ENCODE results near the gene RLBP1. TPM values are rescaled to one million over a fixed set of nuclear protein-coding genes. Genes with fewer than 3 reads are reported as not detected.

Gene RLBP1
- total RNA-seq, 2 donors from 2014 or later: not detected

DNA sequence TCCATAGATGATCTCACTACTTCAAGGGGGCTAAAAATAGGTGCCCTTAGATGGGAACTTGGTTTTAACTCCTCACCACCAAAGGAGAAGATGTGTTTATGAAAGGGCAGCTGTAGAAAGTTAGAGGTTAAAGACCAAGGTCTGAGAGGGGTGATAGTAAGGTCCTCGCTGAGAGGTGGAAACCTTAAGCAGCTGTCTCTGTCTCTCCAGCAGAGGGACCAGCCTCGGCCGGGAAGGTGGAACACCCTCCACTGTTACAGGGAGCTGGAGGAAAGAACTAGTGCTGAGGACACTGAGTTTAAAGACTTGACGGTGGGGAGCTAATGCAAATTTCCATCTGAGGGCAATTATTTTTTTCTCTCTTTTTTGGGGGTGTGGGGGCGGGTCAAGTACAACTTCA lies 8.9 kb upstream of the RLBP1 start:
- TF ChIP-seq POLR2A (IDR thresholded peaks at IDR 0.05) (no peak), POLR2AphosphoS5 (IDR thresholded peaks at IDR 0.05) (no peak)
- TF ChIP-seq, protein P1, sequence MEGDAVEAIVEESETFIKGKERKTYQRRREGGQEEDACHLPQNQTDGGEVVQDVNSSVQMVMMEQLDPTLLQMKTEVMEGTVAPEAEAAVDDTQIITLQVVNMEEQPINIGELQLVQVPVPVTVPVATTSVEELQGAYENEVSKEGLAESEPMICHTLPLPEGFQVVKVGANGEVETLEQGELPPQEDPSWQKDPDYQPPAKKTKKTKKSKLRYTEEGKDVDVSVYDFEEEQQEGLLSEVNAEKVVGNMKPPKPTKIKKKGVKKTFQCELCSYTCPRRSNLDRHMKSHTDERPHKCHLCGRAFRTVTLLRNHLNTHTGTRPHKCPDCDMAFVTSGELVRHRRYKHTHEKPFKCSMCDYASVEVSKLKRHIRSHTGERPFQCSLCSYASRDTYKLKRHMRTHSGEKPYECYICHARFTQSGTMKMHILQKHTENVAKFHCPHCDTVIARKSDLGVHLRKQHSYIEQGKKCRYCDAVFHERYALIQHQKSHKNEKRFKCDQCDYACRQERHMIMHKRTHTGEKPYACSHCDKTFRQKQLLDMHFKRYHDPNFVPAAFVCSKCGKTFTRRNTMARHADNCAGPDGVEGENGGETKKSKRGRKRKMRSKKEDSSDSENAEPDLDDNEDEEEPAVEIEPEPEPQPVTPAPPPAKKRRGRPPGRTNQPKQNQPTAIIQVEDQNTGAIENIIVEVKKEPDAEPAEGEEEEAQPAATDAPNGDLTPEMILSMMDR (IDR thresholded peaks at IDR 0.05): no peak
- DNase-seq (ENCODE audit: low spot score): no peak
- Histone ChIP-seq H3K36me3 (no peaks in the 10 kb centered on the region), H3K4me3 (no peak overlapping the region), H3K27ac (no peak overlapping the region), H3K9me3 (no peaks in the 10 kb centered on the region), H3K27me3 (replicated peaks; ENCODE audit: insufficient read depth) (no peaks in the 10 kb centered on the region), H3K4me1 (replicated peaks) (no peaks in the 10 kb centered on the region)
- 56% methylated on average over 5 of the region's 5 CpGs for WGBS
- intact Hi-C loops (cut with DNase I): no loop called here

DNA sequence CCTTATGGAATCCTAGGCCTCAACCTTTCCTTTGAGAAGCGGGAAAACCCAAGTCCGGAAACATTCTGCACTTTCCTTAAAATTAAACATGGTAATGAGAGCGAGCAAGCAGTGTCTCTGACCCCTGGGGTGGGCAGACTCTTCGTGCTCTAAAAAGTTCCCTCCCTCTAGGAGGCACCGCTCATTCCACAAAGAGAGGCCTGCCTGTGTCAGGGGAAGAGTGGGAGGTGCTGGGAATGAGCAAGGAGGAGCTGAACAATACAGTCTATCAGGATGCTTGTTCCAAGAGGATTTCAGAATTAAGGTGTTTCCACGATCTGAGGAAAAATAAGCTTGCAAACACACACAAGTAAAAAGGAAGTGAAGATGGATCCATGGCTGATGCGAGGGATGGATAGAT lies 6.0 kb upstream of the RLBP1 start:
- WGBS: 77% methylated on average over 7 of the region's 7 CpGs
- TF ChIP-seq, protein P1 (IDR thresholded peaks at IDR 0.05): no peak
- TF ChIP-seq POLR2A (IDR thresholded peaks at IDR 0.05) (no peak), POLR2AphosphoS5 (IDR thresholded peaks at IDR 0.05) (no peak)
- no peak overlapping the region for H3K27ac ChIP-seq
- intact Hi-C loops (cut with DNase I): no loop called here
- no peak overlapping the region for H3K4me3 ChIP-seq
- no peaks in the 10 kb centered on the region for H3K27me3 ChIP-seq (replicated peaks; ENCODE audit: insufficient read depth)
- H3K36me3 ChIP-seq: no peaks in the 10 kb centered on the region
- DNase-seq (ENCODE audit: low spot score): no peak
- no peaks in the 10 kb centered on the region for H3K9me3 ChIP-seq
- H3K4me1 ChIP-seq (replicated peaks): no peaks in the 10 kb centered on the region

DNA sequence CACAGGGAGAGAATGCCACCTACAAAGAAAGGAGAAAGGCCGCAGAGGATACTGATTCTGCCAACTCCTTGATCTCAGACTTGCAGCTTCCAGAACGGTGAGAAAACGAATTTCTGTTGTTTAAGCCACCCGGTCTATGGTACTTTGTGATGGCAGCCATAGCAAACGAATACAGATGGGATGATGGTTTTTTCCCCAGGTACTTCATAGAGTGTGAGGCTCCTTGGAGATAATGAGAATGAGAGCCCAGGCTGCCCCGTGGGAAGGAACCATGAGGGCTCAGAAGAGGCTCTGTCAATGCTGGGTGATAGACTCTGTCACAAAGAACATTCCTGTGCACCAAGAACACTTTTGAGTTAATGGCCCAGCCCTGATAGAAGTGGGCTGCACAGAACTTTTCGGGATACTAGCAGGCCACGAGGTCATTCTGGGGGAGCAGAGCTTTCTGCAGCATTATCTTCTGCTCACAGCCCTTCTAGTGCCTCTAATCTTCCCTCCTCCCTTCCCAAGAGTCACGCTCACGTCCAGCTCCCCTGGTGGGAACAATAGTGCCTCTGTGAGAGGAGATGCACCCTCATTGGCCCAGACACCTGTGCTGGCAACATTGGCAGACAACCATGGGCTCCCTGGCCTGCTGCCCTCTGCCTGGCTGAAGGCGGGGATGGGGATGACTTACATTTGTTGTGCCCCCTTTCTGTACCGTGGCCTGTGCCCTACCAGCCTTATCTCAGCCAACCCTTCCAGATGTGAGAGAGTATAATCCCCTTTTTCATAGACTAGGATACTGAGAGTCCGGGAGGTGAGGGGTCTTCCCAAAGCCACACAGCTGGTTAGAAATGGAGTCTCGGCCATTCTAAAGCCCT lies 5.2 kb upstream of the RLBP1 start:
- intact Hi-C loops (cut with DNase I): no loop called here
- no peaks in the 10 kb centered on the region for H3K4me1 ChIP-seq (replicated peaks)
- DNase-seq (ENCODE audit: low spot score): no peak

DNA sequence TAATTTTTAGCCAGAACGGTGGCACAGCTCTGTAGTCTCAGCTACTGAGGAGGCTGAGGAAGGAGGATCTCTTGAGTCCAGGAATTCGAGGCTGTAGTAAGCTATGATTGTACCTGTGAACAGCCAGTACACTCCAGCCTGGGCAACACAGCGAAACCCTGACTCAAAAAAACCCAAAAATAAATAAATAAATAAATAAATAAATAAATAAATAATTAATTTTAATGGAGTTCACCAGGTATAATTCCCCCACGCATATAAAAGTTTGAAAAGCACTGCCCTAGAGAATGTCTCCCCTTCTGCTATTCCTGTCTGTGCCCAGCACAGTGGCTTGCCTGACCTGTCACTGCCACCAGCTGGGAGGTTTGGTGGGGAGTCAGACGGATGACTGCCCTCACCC lies 4.2 kb upstream of the RLBP1 start:
- Histone ChIP-seq H3K27me3 (replicated peaks; ENCODE audit: insufficient read depth) (no peaks in the 10 kb centered on the region), H3K9me3 (no peaks in the 10 kb centered on the region), H3K4me1 (replicated peaks) (no peaks in the 10 kb centered on the region), H3K4me3 (no peak overlapping the region), H3K36me3 (no peaks in the 10 kb centered on the region), H3K27ac (no peak overlapping the region)
- TF ChIP-seq POLR2A (IDR thresholded peaks at IDR 0.05) (no peak), POLR2AphosphoS5 (IDR thresholded peaks at IDR 0.05) (no peak)
- TF ChIP-seq, protein P1 (IDR thresholded peaks at IDR 0.05): no peak
- DNase-seq (ENCODE audit: low spot score): no peak
- intact Hi-C loops (cut with DNase I): no loop called here
- 97% methylated on average over 5 of the region's 5 CpGs for WGBS

More for the DNA sequence above, 5.2 kb upstream of the RLBP1 start:
- Histone ChIP-seq H3K27ac (no peak overlapping the region), H3K9me3 (no peaks in the 10 kb centered on the region), H3K4me3 (no peak overlapping the region), H3K27me3 (replicated peaks; ENCODE audit: insufficient read depth) (no peaks in the 10 kb centered on the region), H3K36me3 (no peaks in the 10 kb centered on the region)
- no peak for TF ChIP-seq POLR2AphosphoS5 (IDR thresholded peaks at IDR 0.05)
- TF ChIP-seq, protein P1 (IDR thresholded peaks at IDR 0.05): no peak
- no peak for TF ChIP-seq POLR2A (IDR thresholded peaks at IDR 0.05)
- 69% methylated on average over 14 of the region's 14 CpGs for WGBS

DNA sequence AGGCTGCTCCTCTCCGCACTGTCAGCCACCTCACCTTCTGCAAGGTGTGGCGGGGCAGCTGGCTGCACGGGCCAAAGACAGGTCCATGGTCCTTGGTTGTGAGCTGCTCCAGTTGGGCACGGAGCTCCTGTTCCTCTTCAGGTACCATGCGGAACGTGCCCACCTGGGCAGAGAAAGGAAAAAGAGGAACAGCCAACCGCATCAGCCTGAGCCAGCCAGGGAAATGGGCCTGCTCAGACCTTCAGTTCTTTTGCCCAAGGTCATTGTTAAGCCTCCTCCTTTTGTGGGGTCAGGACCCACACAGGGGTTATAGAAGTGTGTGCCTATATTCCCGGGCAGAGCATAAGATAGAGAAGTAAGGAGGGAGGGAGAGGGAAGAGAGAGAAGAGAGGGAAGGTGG lies 2.8 kb downstream of the RLBP1 start:
- Histone ChIP-seq H3K4me3 (no peak overlapping the region), H3K36me3 (no peaks in the 10 kb centered on the region), H3K27ac (no peak overlapping the region), H3K27me3 (replicated peaks; ENCODE audit: insufficient read depth) (no peaks in the 10 kb centered on the region), H3K9me3 (no peaks in the 10 kb centered on the region), H3K4me1 (replicated peaks) (no peaks in the 10 kb centered on the region)
- TF ChIP-seq POLR2A (IDR thresholded peaks at IDR 0.05): no peak
- TF ChIP-seq, protein P1 (IDR thresholded peaks at IDR 0.05): no peak
- TF ChIP-seq POLR2AphosphoS5 (IDR thresholded peaks at IDR 0.05): no peak
- no peak for DNase-seq (ENCODE audit: low spot score)
- 86% methylated on average over 8 of the region's 8 CpGs for WGBS
- intact Hi-C loops (cut with DNase I): no loop called here

All from prostate gland (tissue), 2 donors.